MM.1S (cell line): ENCODE data around the gene LLPH.

ENCODE experiments used
- CTCF ChIP-seq: fragments of 300-600 bp; sonication (generic); IDR thresholded peaks from 2 replicates; pipeline ENCODE4 v1.5.1; 2016; ENCODE audit warnings: antibody characterized with exemption, low read length, mixed read lengths
- EZH2 ChIP-seq: fragments of 300-600 bp; sonication (generic); optimal IDR thresholded peaks from 2 replicates; pipeline ENCODE3; 2017; ENCODE audit warnings: low read depth, mild to moderate bottlenecking, antibody characterized with exemption, low read length, mixed read lengths

- TF ChIP-seq CTCF (no peak), EZH2 (no peak)
These were observed 12.3 kb upstream of the LLPH start for GRCh38 chr12:66142826-66143225.
